ENCODE results near the gene STRIP2.
A peak's percentile ranks its signal among the peaks of the same experiment; 100 is the strongest.
"Not testable (repeated sequence)": the region's sequence is repeated elsewhere in the genome, so short reads cannot be mapped to it uniquely, and the experiment has no call there.

The STRIP2 gene

GRCh38 chr7:129422727-129423126, 11.5 kb upstream of the STRIP2 start:
- DNase-seq = no peak

- DNase-seq = peak in 1 of 3 experiments; percentile 61
Observed at GRCh38 chr7:129423700-129424410, 10.4 kb upstream of the STRIP2 start.

GRCh38 chr7:129426482-129426881, 7.8 kb upstream of the STRIP2 start:
- no peak for DNase-seq

- DNase-seq = no peak
Observed at GRCh38 chr7:129427526-129428045, 6.6 kb upstream of the STRIP2 start.

- no peak for DNase-seq
Observed at GRCh38 chr7:129431911-129432643, 2.2 kb upstream of the STRIP2 start.

GRCh38 chr7:129434675-129435318, 565 bp downstream of the STRIP2 start:
- DNase-seq = peak in 2 of 3 experiments; percentile 76 to 83

- no peak for DNase-seq
Observed at GRCh38 chr7:129435414-129435829, 1.2 kb downstream of the STRIP2 start.

- DNase-seq = peak in 2 of 3 experiments; percentile 21 to 26
Observed at GRCh38 chr7:129436335-129436923, 2.2 kb downstream of the STRIP2 start.

GRCh38 chr7:129437190-129437589, 3.0 kb downstream of the STRIP2 start:
- DNase-seq = no peak

- DNase-seq = no peak
Observed at GRCh38 chr7:129438281-129438838, 4.1 kb downstream of the STRIP2 start.

- no peak for DNase-seq
Observed at GRCh38 chr7:129438839-129439651, 4.8 kb downstream of the STRIP2 start.

- no peak for DNase-seq
Observed at GRCh38 chr7:129439963-129440625, 5.9 kb downstream of the STRIP2 start.

- no peak for DNase-seq
Observed at GRCh38 chr7:129443612-129444011, 9.4 kb downstream of the STRIP2 start.

- not testable (repeated sequence) for DNase-seq
Observed at GRCh38 chr7:129444776-129445175, 10.5 kb downstream of the STRIP2 start.

- DNase-seq = not testable (repeated sequence)
Observed at GRCh38 chr7:129446925-129447324, 12.7 kb downstream of the STRIP2 start.

- not testable (repeated sequence) for DNase-seq
Observed at GRCh38 chr7:129447445-129447844, 13.2 kb downstream of the STRIP2 start.

- not testable (repeated sequence) for DNase-seq
Observed at GRCh38 chr7:129448608-129449007, 14.4 kb downstream of the STRIP2 start.

GRCh38 chr7:129450295-129450694, 16.1 kb downstream of the STRIP2 start:
- DNase-seq = no peak

GRCh38 chr7:129452589-129453231, 18.5 kb downstream of the STRIP2 start:
- no peak for DNase-seq

- no peak for DNase-seq
Observed at GRCh38 chr7:129453510-129454248, 19.4 kb downstream of the STRIP2 start.

Data from NCI-H1417 (cell line).